ENCODE data around the gene KCNK3. TPM values are rescaled to one million over a fixed set of nuclear protein-coding genes. Genes with fewer than 3 reads are reported as not detected.

Gene KCNK3
- total RNA-seq, 1 experiment from 2014 or later: 0.09 TPM

DNA sequence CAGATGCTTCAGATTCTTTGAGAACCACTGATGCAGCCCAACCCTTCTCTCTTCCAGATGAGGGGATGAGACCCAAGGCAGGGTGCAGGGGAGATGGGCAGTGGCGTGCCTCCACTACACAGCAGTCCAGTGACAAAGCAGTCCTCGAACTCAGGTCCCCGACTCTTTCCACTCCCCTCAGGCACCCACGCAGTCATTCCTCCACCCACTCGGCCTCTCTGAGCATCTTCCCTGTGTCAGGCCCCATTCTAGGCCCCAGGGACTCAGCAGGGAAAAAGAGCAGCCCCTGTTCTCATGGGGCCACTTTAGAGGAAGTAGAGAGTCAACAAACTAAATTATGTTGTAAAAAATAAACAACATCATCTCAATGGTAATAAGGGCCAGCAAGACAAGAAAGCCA, 15.2 kb downstream of the KCNK3 start:
- H2BK20ac ChIP-seq (ENCODE audit: low read depth, low read length, poor library complexity, severe bottlenecking): no peak overlapping the region
- no peak overlapping the region for H2AFZ ChIP-seq (ENCODE audit: low read length)
- WGBS (ENCODE audit: extremely low coverage, insufficient read length, low lambda C conversion rate): no CpG with 5 or more reads among the region's 5 CpGs
- TF ChIP-seq, protein P1, sequence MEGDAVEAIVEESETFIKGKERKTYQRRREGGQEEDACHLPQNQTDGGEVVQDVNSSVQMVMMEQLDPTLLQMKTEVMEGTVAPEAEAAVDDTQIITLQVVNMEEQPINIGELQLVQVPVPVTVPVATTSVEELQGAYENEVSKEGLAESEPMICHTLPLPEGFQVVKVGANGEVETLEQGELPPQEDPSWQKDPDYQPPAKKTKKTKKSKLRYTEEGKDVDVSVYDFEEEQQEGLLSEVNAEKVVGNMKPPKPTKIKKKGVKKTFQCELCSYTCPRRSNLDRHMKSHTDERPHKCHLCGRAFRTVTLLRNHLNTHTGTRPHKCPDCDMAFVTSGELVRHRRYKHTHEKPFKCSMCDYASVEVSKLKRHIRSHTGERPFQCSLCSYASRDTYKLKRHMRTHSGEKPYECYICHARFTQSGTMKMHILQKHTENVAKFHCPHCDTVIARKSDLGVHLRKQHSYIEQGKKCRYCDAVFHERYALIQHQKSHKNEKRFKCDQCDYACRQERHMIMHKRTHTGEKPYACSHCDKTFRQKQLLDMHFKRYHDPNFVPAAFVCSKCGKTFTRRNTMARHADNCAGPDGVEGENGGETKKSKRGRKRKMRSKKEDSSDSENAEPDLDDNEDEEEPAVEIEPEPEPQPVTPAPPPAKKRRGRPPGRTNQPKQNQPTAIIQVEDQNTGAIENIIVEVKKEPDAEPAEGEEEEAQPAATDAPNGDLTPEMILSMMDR (conservative IDR thresholded peaks at IDR 0.05): no peak
- no peak overlapping the region for H4K5ac ChIP-seq (ENCODE audit: insufficient read length, low read depth, low read length)
- H3K9me3 Mint-ChIP-seq: no peaks in the 10 kb centered on the region
- H3K23me2 ChIP-seq (ENCODE audit: insufficient read length, low read depth, low read length, poor library complexity, severe bottlenecking): no peaks in the 10 kb centered on the region
- H3T11ph ChIP-seq (ENCODE audit: low read length): no peak overlapping the region
- no peak overlapping the region for H2BK12ac ChIP-seq (ENCODE audit: insufficient read length, low read depth, low read length)
- H3K27ac Mint-ChIP-seq: peak overlapping the region in 1 of 3 experiments; percentile 22; a peak in 2 of 7 replicates
- H3K14ac ChIP-seq (ENCODE audit: insufficient read depth, low read length): no peak overlapping the region; the same call in 1 of the 2 replicates
- H3K23ac ChIP-seq (ENCODE audit: insufficient read length, low read depth, low read length): no peak overlapping the region
- no peak overlapping the region for H3K4me2 ChIP-seq (ENCODE audit: insufficient read depth, insufficient read length, low read length)
- no peaks in the 10 kb centered on the region for H3K79me1 ChIP-seq (ENCODE audit: insufficient read depth, low read depth, low read length, poor library complexity, severe bottlenecking)
- H3K9ac ChIP-seq (ENCODE audit: extremely low read depth, insufficient read length, low read length): no peak overlapping the region
- H2BK15ac ChIP-seq (ENCODE audit: low read depth, low read length): no peak overlapping the region
- no peak overlapping the region for H3K27ac ChIP-seq (ENCODE audit: insufficient read length, low read depth, low read length)
- no peaks in the 10 kb centered on the region for H3K4me1 ChIP-seq (ENCODE audit: insufficient read depth, low read length)
- H3K36me3 Mint-ChIP-seq (ENCODE audit: insufficient read depth in 1 of 3, low read depth in 3 of 3): no peaks in the 10 kb centered on the region
- no peak overlapping the region for H2BK120ac ChIP-seq (ENCODE audit: low read depth, low read length, poor library complexity, severe bottlenecking)
- H2BK5ac ChIP-seq (ENCODE audit: insufficient read length, low read length): no peak overlapping the region
- peaks cover 4 to 26% of the 10 kb centered on the region in 2 experiments for H3K4me1 Mint-ChIP-seq
- no peaks in the 10 kb centered on the region for H4K20me1 ChIP-seq (ENCODE audit: control insufficient read depth, insufficient read depth, insufficient read length)
- no peak overlapping the region for H3K56ac ChIP-seq (ENCODE audit: insufficient read length, low read depth, low read length)
- DNase-seq: no peak
- no peak overlapping the region for H2AK5ac ChIP-seq (ENCODE audit: insufficient read length, low read length)
- H3K79me2 ChIP-seq (ENCODE audit: insufficient read depth, low read length): no peaks in the 10 kb centered on the region
- H4K8ac ChIP-seq (replicated peaks; ENCODE audit: insufficient read length, low read depth, low read length): no peak overlapping the region
- H3K4ac ChIP-seq (ENCODE audit: low read depth, low read length): no peak overlapping the region
- no peak overlapping the region; a peak in 1 of 5 replicates for H3K4me3 Mint-ChIP-seq
- H3K18ac ChIP-seq (ENCODE audit: insufficient read length, low read depth, low read length): no peak overlapping the region
- peaks cover 23% of the 10 kb centered on the region for H3K27me3 Mint-ChIP-seq (ENCODE audit: low read depth)
- H3K27me3 ChIP-seq (ENCODE audit: insufficient read depth, low read length): no peaks in the 10 kb centered on the region
- H4K91ac ChIP-seq (ENCODE audit: insufficient read length, low read depth, low read length): no peak overlapping the region
- no peaks in the 10 kb centered on the region for H3K9me3 ChIP-seq (ENCODE audit: control insufficient read depth, low read depth, low read length)

Data from H9 (cell line).